K562 (cell line): Measurements from ENCODE around the gene C1orf50. TPM values are rescaled to one million over a fixed set of nuclear protein-coding genes. Genes with fewer than 3 reads are reported as not detected.

Source experiments
- ATAC-seq: fragments of 200-7000 bp; cut with Tn5 transposase; 3 replicates; pipeline ENCODE4 v1.9.1; 2020; ENCODE audit warnings: moderate library complexity
- BruUV-seq: library from RNA; stranded (reverse); fragments of 400-500 nt; replicated peaks from 2 replicates; lab custom pipeline; 2021; lab: Mats Ljungman, UMichigan
- CTCF ChIA-PET: fragments of 300-600 bp; formaldehyde crosslinking; extraction: SDS; loops from one replicate; lab custom pipeline; 2021; ENCODE audit warnings: low intra/inter-chr PET ratio; lab: Yijun Ruan, JAX
- POLR2A ChIA-PET: fragments of 300-600, 350-650 bp; sonication (Branson Sonifier 250); formaldehyde crosslinking; extraction: SDS; loops from one replicate; lab custom pipeline; 2021; ENCODE audit warnings: antibody characterized with exemption, inconsistent platforms; lab: Yijun Ruan, JAX
- DNase-seq, 4 experiments: peaks; one replicate each; pipeline versions ENCODE4 v3.0.0 to v3.0.0-alpha.2; 2011 to 2018; ENCODE audit warnings: low spot score in 3 of 4, mixed read lengths in 3 of 4; ENCODE audit errors: extremely low read depth in 1 of 4
- FAIRE-seq: peaks from 2 replicates; lab custom pipeline; 2011; peaks lifted over from hg19 to GRCh38; lab: Jason Lieb, UNC
- H2AFZ ChIP-seq: 2 replicates; pipeline ENCODE4 v1.6.0; 2011; ENCODE audit warnings: low read depth, low read length, control low read depth, inconsistent platforms
- H3K27ac ChIP-seq: fragments of 200-600 bp; 3 replicates; pipeline ENCODE4 v1.8.0; 2011; ENCODE audit warnings: low read depth, mild to moderate bottlenecking, control low read depth, inconsistent platforms, low read length, moderate library complexity, mixed read lengths; ENCODE audit errors: extremely low read depth
- H3K27me3 ChIP-seq, 2 experiments: fragments of 300-600 bp in 1 of 2; 2 replicates in 1 of 2; 3 replicates in 1 of 2; pipeline versions ENCODE4 v1.6.0 to v1.8.0; 2011; ENCODE audit warnings: inconsistent platforms in 2 of 2, low read length in 2 of 2, mild to moderate bottlenecking in 1 of 2, mixed read lengths in 1 of 2, moderate library complexity in 1 of 2; ENCODE audit not compliant: control insufficient read depth in 2 of 2, insufficient read depth in 2 of 2
- H3K36me3 ChIP-seq: fragments of 300-600 bp; 3 replicates; pipeline ENCODE4 v1.8.0; 2011; ENCODE audit warnings: mild to moderate bottlenecking, low read length, inconsistent platforms; ENCODE audit not compliant: control insufficient read depth, insufficient read depth
- H3K4me1 ChIP-seq, 2 experiments: fragments of 200-600 bp in 1 of 2; replicated peaks in 1 of 2; 2 replicates in 1 of 2; 3 replicates in 1 of 2; pipeline versions ENCODE4 v1.5.1 to v1.8.0; 2011; ENCODE audit warnings: inconsistent platforms in 2 of 2, low read length in 2 of 2, mild to moderate bottlenecking in 1 of 2, mixed read lengths in 1 of 2, moderate library complexity in 1 of 2; ENCODE audit not compliant: control insufficient read depth in 2 of 2, insufficient read depth in 2 of 2
- H3K4me2 ChIP-seq: 2 replicates; pipeline ENCODE4 v1.6.1; 2011; ENCODE audit warnings: low read length, control low read depth, inconsistent platforms, mixed read lengths; ENCODE audit not compliant: insufficient read depth
- H3K4me3 ChIP-seq: fragments of 200-600 bp; sonication (generic), shearing (Covaris generic); 2 replicates; pipeline ENCODE4 v1.5.1; 2016; ENCODE audit warnings: control low read depth, inconsistent platforms
- H3K79me2 ChIP-seq: fragments of 200-600 bp; 3 replicates; pipeline ENCODE4 v1.8.0; 2011; ENCODE audit warnings: low read length, inconsistent platforms; ENCODE audit not compliant: control insufficient read depth, insufficient read depth
- H3K9ac ChIP-seq, 2 experiments: 2 replicates each; pipeline versions ENCODE4 v1.6.0 to v1.6.1; 2011; ENCODE audit warnings: low read depth in 2 of 2, low read length in 2 of 2, control low read depth in 1 of 2, inconsistent platforms in 1 of 2, mild to moderate bottlenecking in 1 of 2, mixed read lengths in 1 of 2; ENCODE audit not compliant: insufficient read depth in 1 of 2
- H3K9me1 ChIP-seq: one replicate; pipeline ENCODE4 v1.6.0; 2011; ENCODE audit warnings: inconsistent platforms, mild to moderate bottlenecking, low read length, moderate library complexity; ENCODE audit not compliant: control insufficient read depth, insufficient read depth
- H3K9me3 ChIP-seq: replicated peaks from 2 replicates; pipeline ENCODE4 v1.5.1; 2011; ENCODE audit warnings: low read depth, low read length, inconsistent platforms; ENCODE audit not compliant: control insufficient read depth, insufficient read depth
- H4K20me1 ChIP-seq: replicated peaks from 2 replicates; pipeline ENCODE4 v1.6.1; 2011; ENCODE audit warnings: low read length, inconsistent platforms, mixed read lengths; ENCODE audit not compliant: control insufficient read depth, insufficient read depth
- ARID3A ChIP-seq: IDR thresholded peaks from 2 replicates; pipeline ENCODE4 v1.6.1; 2012; ENCODE audit warnings: low read depth, low read length, improper control_type of control experiment, borderline replicate concordance
- BCOR ChIP-seq: fragments of 450-650 bp; IDR thresholded peaks from 2 replicates; pipeline ENCODE4 v1.6.1; 2016
- CHD1 ChIP-seq: fragments of 200-600 bp; sonication (generic); IDR thresholded peaks from one replicate; pipeline ENCODE4 v1.6.1; 2012; ENCODE audit warnings: mild to moderate bottlenecking, moderate library complexity, low read length, inconsistent platforms
- FOXJ2 ChIP-seq: fragments of 200-800 bp; sonication (Bioruptor generic); IDR thresholded peaks from 2 replicates; pipeline ENCODE4 v1.6.1; 2016; ENCODE audit warnings: missing genetic modification characterization, missing compliant biosample characterization
- KLF1 ChIP-seq: fragments of 450-650 bp; IDR thresholded peaks from 2 replicates; pipeline ENCODE4 v1.6.1; 2016; ENCODE audit warnings: missing genetic modification characterization, missing compliant biosample characterization
- NONO ChIP-seq, 2 experiments: fragments of 200-400 bp in 1 of 2; fragments of 450-650 bp in 1 of 2; formaldehyde crosslinking in 1 of 2; IDR thresholded peaks; 2 replicates each; pipeline ENCODE4 v1.6.1; 2017; ENCODE audit warnings: low read depth in 2 of 2, mild to moderate bottlenecking in 2 of 2, moderate library complexity in 2 of 2, low read length in 1 of 2
- RBM25 ChIP-seq: fragments of 200-400 bp; formaldehyde crosslinking; IDR thresholded peaks from 2 replicates; pipeline ENCODE4 v1.6.1; 2018; ENCODE audit warnings: low read length, low read depth, moderate library complexity; ENCODE audit not compliant: severe bottlenecking
- SMARCA4 ChIP-seq: fragments of 450-650 bp; IDR thresholded peaks from 2 replicates; pipeline ENCODE4 v1.6.1; 2016
- STAT5B ChIP-seq: fragments of 250-450 bp; sonication (Bioruptor Pico); IDR thresholded peaks from 2 replicates; pipeline ENCODE4 v1.8.0; 2021; ENCODE audit warnings: mild to moderate bottlenecking, inconsistent platforms
- TSHZ1 ChIP-seq: fragments of 250-450 bp; sonication (Bioruptor Pico); IDR thresholded peaks from 2 replicates; pipeline ENCODE4 v1.4.0; 2020; ENCODE audit warnings: mild to moderate bottlenecking, moderate library complexity
- U2AF2 ChIP-seq: fragments of 200-400 bp; formaldehyde crosslinking; optimal IDR thresholded peaks from 2 replicates; pipeline ENCODE3; 2017; ENCODE audit warnings: low read depth, mild to moderate bottlenecking, low read length
- XRCC4 ChIP-seq: IDR thresholded peaks from one replicate; pipeline ENCODE4 v1.6.1; 2011; ENCODE audit not compliant: insufficient read depth, insufficient read length; ENCODE audit errors: extremely low read depth
- ZBTB17 ChIP-seq: fragments of 450-650 bp; formaldehyde crosslinking; IDR thresholded peaks from 2 replicates; pipeline ENCODE4 v1.4.0; 2020; ENCODE audit warnings: mild to moderate bottlenecking
- ZFP30 ChIP-seq: fragments of 250-450 bp; sonication (Bioruptor Pico); IDR thresholded peaks from 2 replicates; pipeline ENCODE4 v1.8.0; 2022; ENCODE audit warnings: moderate library complexity, mild to moderate bottlenecking, inconsistent platforms, borderline replicate concordance
- ZNF696 ChIP-seq: fragments of 250-450 bp; sonication (Bioruptor Pico); conservative IDR thresholded peaks from 2 replicates; pipeline ENCODE4 v1.4.0; 2020; ENCODE audit warnings: mild to moderate bottlenecking, moderate library complexity
- WGBS: fragments of 100-300 bp; shearing (Covaris generic); methylation state at CpG from one replicate; pipeline ENCODE4 v1.1.6; 2016; ENCODE audit warnings: low coverage, mixed read lengths; ENCODE audit not compliant: insufficient coverage; ENCODE audit errors: missing lambda C conversion rate; 5-methylcytosine and 5-hydroxymethylcytosine counted together
- in situ Hi-C: fragments of 300-500 bp; cut with MboI; formaldehyde crosslinking; loops from 4 replicates; pipeline ENCODE4 v1.15.0; 2018; ENCODE audit warnings: inconsistent platforms, mixed read lengths
- intact Hi-C: fragments of 100-400 bp; cut with micrococcal nuclease; formaldehyde crosslinking; loops from 2 replicates; pipeline ENCODE4 v1.14.2; 2022
- polyA plus RNA-seq, 8 experiments: library from polyadenylated mRNA; depleted of rRNA in 4 of 8; stranded (reverse) in 5 of 8; unstranded in 3 of 8; fragments of >200 nt; fragmentation: Nextera tagmentation in 2 of 8; fragmentation: Illumina TruSeq in 1 of 8; extraction: Ambion mirVana in 2 of 8; extraction: Trizol in 1 of 8; gene quantifications; 2 replicates each; pipeline versions ENCODE4 v1.2.1 to v1.2.3, GENCODE V29; 2011 to 2014; ENCODE audit warnings: inconsistent platforms in 1 of 8, missing spikeins in 1 of 8
- total RNA-seq, 7 experiments: library from RNA; depleted of rRNA in 6 of 7; stranded (reverse); fragments of >200 nt in 6 of 7; fragmentation: Illumina TruSeq in 2 of 7; extraction: Trizol in 2 of 7; gene quantifications; 2 replicates each; pipeline versions ENCODE4 v1.2.1 to v1.2.3, GENCODE V29; 2011 to 2021; ENCODE audit warnings: low replicate concordance in 1 of 7
- TF ChIP-seq, protein P1 (sequence below): fragments of 450-650 bp; formaldehyde crosslinking; IDR thresholded peaks from 2 replicates; pipeline ENCODE4 v1.4.0; 2020; ENCODE audit warnings: mild to moderate bottlenecking

The C1orf50 gene
- total and polyA plus RNA-seq, 9 of the 15 experiments (the other 6 are each of a cell fraction or from before 2014, with no cell fraction given): 0.55 to 13.9 (median 5.2) TPM

DNA sequence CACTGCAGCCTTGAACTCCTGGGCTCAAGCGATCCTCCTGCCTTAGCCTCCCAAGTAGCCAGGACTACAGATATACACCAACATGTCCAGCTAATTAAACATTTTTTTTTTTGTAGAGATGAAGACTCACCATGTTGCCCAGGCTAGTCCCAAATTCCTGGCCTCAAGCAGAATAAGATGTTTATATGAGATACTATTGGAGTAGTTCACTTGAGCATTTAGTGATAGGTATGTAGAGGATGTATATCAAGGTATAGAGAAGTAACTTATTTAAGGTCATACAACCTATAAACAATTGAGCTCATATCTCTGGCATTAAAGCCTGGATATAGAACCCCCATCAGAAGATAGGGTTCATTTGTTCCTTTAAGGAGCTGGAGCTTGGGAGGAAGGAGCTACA is 13.1 kb downstream of the C1orf50 start (continued):
- no peak for TF ChIP-seq ZFP30 (CRISPR knock-in tag)
- TF ChIP-seq SMARCA4: no peak
- TF ChIP-seq ZNF696 (CRISPR knock-in tag): no peak
- TF ChIP-seq NONO (IDR thresholded peaks at IDR 0.05; ENCODE audit: low read depth in 2 of 2, low read length in 1 of 2): no peak
- TF ChIP-seq STAT5B (CRISPR knock-in tag): no peak
- no peak for TF ChIP-seq ARID3A
- TF ChIP-seq FOXJ2 (tag): no peak

DNA sequence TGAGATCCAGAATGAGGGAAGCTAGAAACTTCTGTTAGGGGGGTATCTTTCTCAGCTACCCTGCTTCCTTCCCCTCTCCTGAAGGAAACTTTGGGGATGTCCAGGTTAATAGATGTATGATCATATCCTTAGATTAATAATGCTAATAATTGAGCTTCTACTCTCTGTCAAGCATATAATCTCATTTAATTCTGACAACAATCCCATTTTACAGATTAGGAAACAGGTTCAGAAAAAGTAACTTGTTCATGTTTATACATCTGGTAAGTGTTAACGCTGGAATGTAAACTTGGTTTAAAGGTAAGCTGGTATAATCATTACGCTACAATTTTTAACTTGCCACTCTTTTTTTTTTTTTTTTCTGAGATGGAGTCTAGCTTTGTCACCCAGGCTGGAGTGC is 16.0 kb downstream of the C1orf50 start:
- CTCF ChIA-PET: no interaction called here
- H3K36me3 ChIP-seq: peaks cover 44% of the 10 kb centered on the region
- no peaks in the 10 kb centered on the region for H3K9me1 ChIP-seq
- H3K4me1 ChIP-seq: peaks cover 0 to 15% of the 10 kb centered on the region in 2 experiments; a peak in 3 of 5 replicates
- H3K27ac ChIP-seq: no peak overlapping the region
- H3K79me2 ChIP-seq: no peaks in the 10 kb centered on the region
- no peak overlapping the region for H2AFZ ChIP-seq
- no peak overlapping the region for H3K4me3 ChIP-seq
- FAIRE-seq (no peak), DNase-seq (no peak), ATAC-seq (no peak)
- no TSS peak for BruUV-seq
- H3K4me2 ChIP-seq: no peak overlapping the region
- H3K27me3 ChIP-seq: no peaks in the 10 kb centered on the region
- H3K9ac ChIP-seq: no peak overlapping the region
- 95% methylated on average over 2 of the region's 2 CpGs for WGBS
- intact Hi-C loops (no loop called here), in situ Hi-C loops (loop anchor here (5.0 kb wide), 1 partner anchor 139 kb away; no protein-coding TSS in a partner anchor)
- no peaks in the 10 kb centered on the region for H3K9me3 ChIP-seq
- POLR2A ChIA-PET: interaction anchor here (0.5 to 2.7 kb wide), 4 partner anchors 10 to 289 kb away, joined by 3 to 11 read pairs (median 4); partner anchors contain the start of genes C1orf50 and P3H1
- no peaks in the 10 kb centered on the region for H4K20me1 ChIP-seq
- TF ChIP-seq CHD1 (no peak), ZBTB17 (CRISPR knock-in tag) (no peak), KLF1 (tag) (no peak), RBM25 (peak; percentile 88), BCOR (peak; percentile 49), U2AF2 (no peak), XRCC4 (no peak), TSHZ1 (CRISPR knock-in tag) (no peak)
- TF ChIP-seq, protein P1, sequence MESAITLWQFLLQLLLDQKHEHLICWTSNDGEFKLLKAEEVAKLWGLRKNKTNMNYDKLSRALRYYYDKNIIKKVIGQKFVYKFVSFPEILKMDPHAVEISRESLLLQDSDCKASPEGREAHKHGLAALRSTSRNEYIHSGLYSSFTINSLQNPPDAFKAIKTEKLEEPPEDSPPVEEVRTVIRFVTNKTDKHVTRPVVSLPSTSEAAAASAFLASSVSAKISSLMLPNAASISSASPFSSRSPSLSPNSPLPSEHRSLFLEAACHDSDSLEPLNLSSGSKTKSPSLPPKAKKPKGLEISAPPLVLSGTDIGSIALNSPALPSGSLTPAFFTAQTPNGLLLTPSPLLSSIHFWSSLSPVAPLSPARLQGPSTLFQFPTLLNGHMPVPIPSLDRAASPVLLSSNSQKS (CRISPR knock-in tag): no peak
